ENCODE measurements around the gene CNTNAP5. TPM values are rescaled to one million over a fixed set of nuclear protein-coding genes. Genes with fewer than 3 reads are reported as not detected.

The CNTNAP5 gene
- total RNA-seq, 1 donor from 2014 or later, result not detected

- no peak for TF ChIP-seq CTCF (IDR thresholded peaks at IDR 0.05; ENCODE audit: borderline replicate concordance)
Observed at GRCh38 chr2:124315221-124315880, 290.3 kb downstream of the CNTNAP5 start.

GRCh38 chr2:124316133-124316532, 291.0 kb downstream of the CNTNAP5 start:
- Histone ChIP-seq H3K36me3 (no peaks in the 10 kb centered on the region), H3K4me1 (no peaks in the 10 kb centered on the region), H3K9me3 (replicated peaks) (no peaks in the 10 kb centered on the region), H3K27ac (replicated peaks) (no peak overlapping the region), H3K27me3 (ENCODE audit: low read depth) (no peaks in the 10 kb centered on the region), H3K4me3 (no peak overlapping the region)
- no peak for DNase-seq
- intact Hi-C loops (cut with micrococcal nuclease), result no loop called here
- TF ChIP-seq CTCF (IDR thresholded peaks at IDR 0.05; ENCODE audit: borderline replicate concordance), result no peak

More at GRCh38 chr2:124315221-124315880, 290.3 kb downstream of the CNTNAP5 start:
- H3K9me3 ChIP-seq (replicated peaks), result no peaks in the 10 kb centered on the region
- DNase-seq, result no peak
- no peaks in the 10 kb centered on the region for H3K27me3 ChIP-seq (ENCODE audit: low read depth)
- H3K4me3 ChIP-seq, result no peak overlapping the region
- H3K4me1 ChIP-seq, result no peaks in the 10 kb centered on the region
- no peaks in the 10 kb centered on the region for H3K36me3 ChIP-seq
- intact Hi-C loops (cut with micrococcal nuclease), result no loop called here
- H3K27ac ChIP-seq (replicated peaks), result no peak overlapping the region

GRCh38 chr2:124316881-124317605, 292.0 kb downstream of the CNTNAP5 start:
- TF ChIP-seq CTCF (IDR thresholded peaks at IDR 0.05; ENCODE audit: borderline replicate concordance), result no peak
- Histone ChIP-seq H3K4me3 (no peak overlapping the region), H3K27ac (replicated peaks) (no peak overlapping the region), H3K36me3 (no peaks in the 10 kb centered on the region), H3K27me3 (ENCODE audit: low read depth) (no peaks in the 10 kb centered on the region), H3K4me1 (no peaks in the 10 kb centered on the region), H3K9me3 (replicated peaks) (no peaks in the 10 kb centered on the region)
- no peak for DNase-seq
- intact Hi-C loops (cut with micrococcal nuclease), result no loop called here

- no peak for TF ChIP-seq CTCF (IDR thresholded peaks at IDR 0.05; ENCODE audit: borderline replicate concordance)
- DNase-seq, result no peak
- H3K9me3 ChIP-seq (replicated peaks), result no peaks in the 10 kb centered on the region
- no peaks in the 10 kb centered on the region for H3K27me3 ChIP-seq (ENCODE audit: low read depth)
- no peak overlapping the region for H3K27ac ChIP-seq (replicated peaks)
- no peaks in the 10 kb centered on the region for H3K36me3 ChIP-seq
- no peaks in the 10 kb centered on the region for H3K4me1 ChIP-seq
- no peak overlapping the region for H3K4me3 ChIP-seq
- intact Hi-C loops (cut with micrococcal nuclease), result no loop called here
Observed at GRCh38 chr2:124317628-124318027, 292.5 kb downstream of the CNTNAP5 start.

- intact Hi-C loops (cut with micrococcal nuclease), result no loop called here
- H3K9me3 ChIP-seq (replicated peaks), result no peaks in the 10 kb centered on the region
- no peak for TF ChIP-seq CTCF (IDR thresholded peaks at IDR 0.05; ENCODE audit: borderline replicate concordance)
- H3K27ac ChIP-seq (replicated peaks), result no peak overlapping the region
- H3K27me3 ChIP-seq (ENCODE audit: low read depth), result no peaks in the 10 kb centered on the region
- H3K4me1 ChIP-seq, result no peaks in the 10 kb centered on the region
- H3K4me3 ChIP-seq, result no peak overlapping the region
- DNase-seq, result no peak
- H3K36me3 ChIP-seq, result no peaks in the 10 kb centered on the region
Observed at GRCh38 chr2:124318913-124319312, 293.8 kb downstream of the CNTNAP5 start.
